Memory B cell (primary cell): ENCODE measurements around the gene ERGIC3.

Experiments
- ATAC-seq: fragments of 150-1000 bp; cut with Tn5 transposase; 2 replicates; pipeline ENCODE4 v1.10.0; 2021; ENCODE audit warnings: low read depth, mild to moderate bottlenecking, moderate library complexity
- DNase-seq, 2 donors: peaks; one replicate each; pipeline ENCODE4 v3.0.0; 2022; ENCODE audit warnings: low spot score in 2 of 2
- H3K27ac Mint-ChIP-seq: one replicate; pipeline ENCODE4 v1.8.0; 2022; ENCODE audit warnings: mild to moderate bottlenecking, moderate library complexity, mixed read lengths
- H3K27me3 Mint-ChIP-seq: one replicate; pipeline ENCODE4 v1.8.0; 2022; ENCODE audit warnings: mixed read lengths
- H3K36me3 Mint-ChIP-seq: one replicate; pipeline ENCODE4 v1.8.0; 2022; ENCODE audit warnings: mild to moderate bottlenecking, mixed read lengths
- H3K4me1 Mint-ChIP-seq: one replicate; pipeline ENCODE4 v1.8.0; 2022; ENCODE audit warnings: mixed read lengths
- H3K4me3 Mint-ChIP-seq: one replicate; pipeline ENCODE4 v1.8.0; 2022; ENCODE audit warnings: mild to moderate bottlenecking, moderate library complexity, mixed read lengths
- H3K9me3 Mint-ChIP-seq: one replicate; pipeline ENCODE4 v1.8.0; 2022; ENCODE audit warnings: mixed read lengths

ERGIC3 gene

DNA sequence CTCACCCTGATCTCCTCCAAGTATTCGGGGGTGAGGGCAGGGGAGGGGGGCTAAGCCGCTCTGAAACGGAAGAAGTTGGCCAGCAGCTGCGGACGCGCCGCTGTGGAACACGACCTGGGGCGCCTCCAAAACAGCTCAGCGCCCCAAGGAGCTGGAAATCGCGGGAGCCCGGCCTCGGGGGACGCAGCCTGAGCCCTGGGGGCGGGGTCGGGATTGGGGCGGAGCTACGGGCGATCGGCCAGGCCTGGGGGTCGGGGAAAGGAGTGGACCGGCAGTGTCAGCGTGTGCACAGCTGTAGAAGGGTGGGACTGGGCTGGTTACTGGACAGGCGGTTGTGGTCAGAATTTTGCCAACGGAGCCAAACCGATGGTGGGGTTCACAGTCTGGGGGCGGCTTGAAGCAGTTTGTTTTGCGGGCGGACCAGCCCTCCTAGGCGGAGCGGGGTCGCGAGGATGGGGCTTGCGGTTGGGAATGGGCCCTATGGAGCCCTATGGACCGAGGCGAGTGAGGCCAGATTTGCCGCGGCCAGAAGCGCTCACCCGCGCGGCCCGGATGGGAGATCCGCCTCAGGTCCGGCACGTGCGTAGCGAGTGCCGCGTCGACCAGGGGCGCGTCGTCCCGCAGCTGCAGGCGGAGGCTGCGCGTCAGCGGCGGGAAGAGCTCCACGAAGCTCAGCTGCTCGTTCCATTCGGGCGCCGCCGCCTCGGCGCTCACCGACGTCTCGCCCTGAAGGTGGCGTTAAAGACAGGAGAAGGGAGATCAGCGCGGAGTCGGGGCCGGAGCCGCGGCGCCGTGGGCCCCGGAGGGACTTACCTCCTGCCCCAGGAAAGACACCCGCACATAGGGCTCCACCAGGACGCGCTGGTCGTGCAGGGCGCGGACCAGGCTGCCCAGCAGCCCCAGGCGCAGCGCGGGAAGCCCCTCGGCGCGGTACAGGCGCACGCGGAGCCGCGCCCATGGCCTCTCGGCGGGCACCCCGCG is 59.4 kb downstream of the ERGIC3 start:
- Mint-ChIP-seq H3K27me3 (peaks cover 6% of the 10 kb centered on the region), H3K36me3 (no peaks in the 10 kb centered on the region), H3K9me3 (no peaks in the 10 kb centered on the region), H3K4me3 (peak overlapping the region; percentile 78), H3K4me1 (peaks cover 9% of the 10 kb centered on the region), H3K27ac (no peak overlapping the region)
- ATAC-seq (peak; percentile 86), DNase-seq (peak; percentile 69)

DNA sequence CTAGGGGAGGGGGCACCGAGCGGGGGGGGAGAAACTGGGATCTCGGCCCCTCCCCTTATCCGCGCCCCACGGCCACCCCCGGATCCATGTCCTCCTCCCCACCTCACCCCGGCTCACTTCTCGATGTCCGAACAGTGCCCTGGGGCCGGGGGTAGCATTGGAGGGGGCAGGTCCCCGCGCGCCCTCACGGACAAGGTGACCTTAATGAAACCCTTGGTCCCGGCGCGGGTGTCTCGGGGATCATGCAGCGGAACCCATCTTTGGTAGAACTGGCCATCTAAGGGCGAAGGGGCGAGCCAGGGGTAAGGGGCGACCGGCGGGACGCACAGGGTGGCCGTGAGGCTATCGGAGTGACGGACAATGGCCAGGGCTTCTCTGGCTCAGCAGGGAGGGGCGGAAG is 60.1 kb downstream of the ERGIC3 start:
- Mint-ChIP-seq H3K27me3 (peaks cover 6% of the 10 kb centered on the region), H3K27ac (no peak overlapping the region), H3K4me1 (peaks cover 9% of the 10 kb centered on the region), H3K9me3 (no peaks in the 10 kb centered on the region), H3K4me3 (peak overlapping the region; percentile 78), H3K36me3 (no peaks in the 10 kb centered on the region)
- DNase-seq (no peak), ATAC-seq (no peak)

DNA sequence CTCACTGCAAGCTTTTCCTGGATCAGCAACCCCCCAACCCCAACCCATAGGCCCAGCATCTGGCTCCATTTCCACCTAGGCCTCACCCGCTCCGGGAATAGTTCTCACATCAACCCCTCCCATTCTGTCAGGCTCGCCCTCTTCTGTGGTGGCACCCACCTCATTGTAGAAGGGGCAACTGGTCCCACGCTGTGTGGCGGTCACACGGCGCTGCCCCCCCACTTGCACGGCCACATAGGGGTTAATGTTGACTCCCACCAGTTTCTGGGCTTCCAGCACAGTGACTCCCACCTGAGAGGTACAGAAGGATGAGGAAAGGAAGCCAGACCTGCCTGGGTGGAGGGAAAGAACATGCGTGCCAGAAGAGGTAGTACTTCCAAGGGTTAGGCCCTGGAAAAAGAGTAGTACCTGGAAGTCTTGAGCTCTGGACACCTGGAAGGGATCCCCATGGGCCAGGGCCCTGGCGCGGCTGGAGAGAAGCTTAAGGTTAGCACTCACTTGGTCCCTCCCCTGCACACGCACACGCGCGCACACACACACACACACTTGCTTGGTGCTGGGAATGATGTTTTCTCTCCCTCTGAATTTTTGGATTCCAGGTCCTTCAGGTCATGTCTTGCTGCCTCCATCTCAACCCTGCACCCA is 61.1 kb downstream of the ERGIC3 start:
- ATAC-seq, result no peak
- peaks cover 9% of the 10 kb centered on the region for H3K4me1 Mint-ChIP-seq
- no peaks in the 10 kb centered on the region for H3K9me3 Mint-ChIP-seq
- no peaks in the 10 kb centered on the region for H3K36me3 Mint-ChIP-seq
- DNase-seq, result no peak
- H3K27me3 Mint-ChIP-seq, result peaks cover 6% of the 10 kb centered on the region
- peak overlapping the region; percentile 29 for H3K27ac Mint-ChIP-seq
- peak overlapping the region; percentile 55 for H3K4me3 Mint-ChIP-seq

DNA sequence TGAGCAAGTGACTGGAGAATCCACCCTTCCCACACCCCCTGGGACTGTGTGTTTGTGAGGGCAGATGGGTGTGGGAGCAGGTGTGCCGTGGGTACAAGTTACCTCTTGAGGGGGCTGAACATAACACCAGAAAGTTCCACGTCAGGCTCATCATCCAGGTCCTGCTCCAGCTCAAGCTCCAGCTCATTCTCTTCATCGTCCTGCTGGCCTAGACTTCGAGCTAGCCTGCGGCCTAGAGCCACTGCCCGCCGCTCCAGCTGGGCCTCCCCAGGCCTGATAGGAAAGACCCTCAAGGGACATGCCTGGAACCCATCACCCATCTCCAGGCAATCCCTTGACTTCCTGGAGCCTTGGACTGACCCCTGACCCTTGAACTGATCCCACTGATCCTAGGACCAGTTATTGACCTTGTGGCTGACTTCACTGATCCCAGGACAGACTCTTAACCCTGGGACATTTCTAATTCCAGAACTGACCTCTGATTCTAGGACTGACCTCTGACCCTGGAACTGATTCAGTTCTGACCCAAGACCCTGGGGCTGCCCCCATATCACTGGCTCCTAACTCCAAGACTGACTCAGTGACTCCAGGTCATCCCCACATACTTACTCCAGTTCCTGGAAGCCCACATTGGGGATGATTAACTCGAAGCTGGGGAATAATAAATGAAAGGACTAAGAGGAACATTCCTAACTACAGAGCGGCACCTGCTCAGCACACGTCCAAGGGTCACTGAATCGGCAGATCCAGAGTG is 62.0 kb downstream of the ERGIC3 start:
- ATAC-seq (no peak), DNase-seq (no peak)
- Mint-ChIP-seq H3K27me3 (peaks cover 5% of the 10 kb centered on the region), H3K36me3 (no peaks in the 10 kb centered on the region), H3K4me1 (peaks cover 9% of the 10 kb centered on the region), H3K4me3 (no peak overlapping the region), H3K27ac (no peak overlapping the region), H3K9me3 (no peaks in the 10 kb centered on the region)

DNA sequence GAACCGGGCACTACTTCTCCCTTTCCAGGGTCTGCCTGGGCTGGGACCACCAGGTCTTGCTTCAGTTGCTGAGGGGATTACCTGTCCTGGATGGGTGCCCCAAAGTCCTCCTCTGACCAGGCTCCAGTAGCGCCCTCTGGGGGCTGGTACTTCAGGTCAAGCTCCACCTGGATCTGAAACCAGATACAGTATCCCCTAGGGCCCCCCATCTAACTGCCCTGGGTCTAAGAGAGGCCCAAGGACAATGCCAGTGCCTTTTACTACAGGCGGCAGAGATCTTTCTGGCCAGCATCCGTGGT is 62.5 kb downstream of the ERGIC3 start:
- Mint-ChIP-seq H3K27ac (no peak overlapping the region), H3K4me3 (no peak overlapping the region), H3K27me3 (peaks cover 3% of the 10 kb centered on the region), H3K9me3 (no peaks in the 10 kb centered on the region), H3K4me1 (peaks cover 9% of the 10 kb centered on the region), H3K36me3 (no peaks in the 10 kb centered on the region)
- DNase-seq (no peak), ATAC-seq (no peak)

DNA sequence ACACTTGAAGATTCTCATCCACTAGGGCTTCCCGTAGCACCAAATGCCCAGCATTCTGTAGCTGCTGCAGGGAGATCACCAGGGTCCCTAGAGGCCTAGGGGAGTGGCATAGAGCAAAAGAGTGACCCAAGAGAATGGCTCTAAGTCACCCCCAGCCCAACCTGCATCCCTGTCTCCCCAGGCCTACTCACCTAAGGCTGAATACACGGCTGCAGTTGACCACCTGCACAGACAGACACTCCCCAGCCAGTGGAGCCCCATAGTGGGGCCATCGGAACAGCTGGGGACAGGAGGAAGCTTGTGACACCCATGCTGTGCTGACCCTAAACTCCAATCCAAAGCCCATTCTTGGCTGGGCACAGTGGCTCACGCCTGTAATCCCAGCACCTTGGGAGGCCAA is 64.2 kb downstream of the ERGIC3 start:
- Mint-ChIP-seq H3K36me3 (no peaks in the 10 kb centered on the region), H3K9me3 (no peaks in the 10 kb centered on the region), H3K4me1 (peaks cover 5% of the 10 kb centered on the region), H3K27ac (no peak overlapping the region), H3K27me3 (no peaks in the 10 kb centered on the region), H3K4me3 (no peak overlapping the region)
- DNase-seq, result no peak
- no peak for ATAC-seq
